Daoy (cell line): Measurements from ENCODE around the gene USF2. TPM values are rescaled to one million over a fixed set of nuclear protein-coding genes. Genes with fewer than 3 reads are reported as not detected.
"Not testable (repeated sequence)": the region's sequence is repeated elsewhere in the genome, so short reads cannot be mapped to it uniquely, and the experiment has no call there.

Source experiments
- DNase-seq: peaks from one replicate; pipeline ENCODE4 v3.0.0-alpha.2; 2015; ENCODE audit warnings: low read depth
- total RNA-seq: library from RNA; depleted of rRNA; stranded (reverse); fragments of >200 nt; shearing (Covaris generic); gene quantifications from 2 replicates; pipeline ENCODE4 v1.2.3, GENCODE V29; 2014; rRNA removed

The USF2 gene, protein sequence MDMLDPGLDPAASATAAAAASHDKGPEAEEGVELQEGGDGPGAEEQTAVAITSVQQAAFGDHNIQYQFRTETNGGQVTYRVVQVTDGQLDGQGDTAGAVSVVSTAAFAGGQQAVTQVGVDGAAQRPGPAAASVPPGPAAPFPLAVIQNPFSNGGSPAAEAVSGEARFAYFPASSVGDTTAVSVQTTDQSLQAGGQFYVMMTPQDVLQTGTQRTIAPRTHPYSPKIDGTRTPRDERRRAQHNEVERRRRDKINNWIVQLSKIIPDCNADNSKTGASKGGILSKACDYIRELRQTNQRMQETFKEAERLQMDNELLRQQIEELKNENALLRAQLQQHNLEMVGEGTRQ
- 57.8 and 66.1 TPM in 2 replicates for total RNA-seq

DNA sequence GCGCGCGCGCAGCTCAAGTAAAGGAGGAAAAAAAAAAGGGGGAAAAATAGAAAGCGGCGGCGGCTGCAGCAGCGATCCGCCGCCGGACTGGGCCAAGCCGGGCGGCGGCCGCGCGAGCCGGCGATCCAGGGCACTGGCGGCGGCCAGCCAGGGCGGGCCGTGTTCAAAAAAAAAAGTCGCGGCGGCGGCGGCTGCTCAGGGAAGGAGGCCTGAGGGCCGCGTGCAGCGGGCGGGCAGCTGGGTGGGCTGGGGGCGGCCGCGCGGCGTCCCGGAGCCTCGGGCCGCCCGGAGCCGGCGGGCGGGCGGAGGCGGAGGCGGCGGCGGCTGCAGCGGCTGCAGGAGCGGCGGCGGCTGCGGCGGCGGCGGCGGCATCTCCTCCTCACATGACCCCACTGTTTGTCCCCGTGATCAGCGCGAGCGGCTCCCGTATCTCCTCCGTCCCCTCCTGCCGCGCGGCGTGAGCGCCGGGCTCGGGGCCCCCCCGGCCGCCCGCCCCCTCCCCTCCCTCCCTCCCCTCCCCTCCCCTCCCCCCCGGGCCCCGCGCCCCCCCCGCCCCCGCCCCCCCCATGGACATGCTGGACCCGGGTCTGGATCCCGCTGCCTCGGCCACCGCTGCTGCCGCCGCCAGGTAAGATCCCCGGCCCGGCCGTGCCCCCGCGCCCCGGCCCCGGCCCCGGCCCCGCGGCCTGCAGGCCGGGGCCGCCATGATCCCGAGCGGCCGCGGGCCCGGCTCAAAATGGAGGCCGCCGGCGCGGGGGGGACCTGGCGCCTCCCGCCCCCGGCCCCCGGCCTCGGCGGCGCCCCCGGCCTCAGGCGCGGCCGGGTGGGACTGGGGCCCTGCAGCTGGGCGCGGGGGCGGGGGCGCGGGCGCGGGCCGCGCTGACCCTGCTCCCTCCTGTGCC lies at the start of gene USF2:
Gene USF2 (plus strand): TSS at position 427 of the 902 bp plus-strand sequence. CDS start 140 bp downstream, at position 567.
- peak; percentile 85 for DNase-seq

DNA sequence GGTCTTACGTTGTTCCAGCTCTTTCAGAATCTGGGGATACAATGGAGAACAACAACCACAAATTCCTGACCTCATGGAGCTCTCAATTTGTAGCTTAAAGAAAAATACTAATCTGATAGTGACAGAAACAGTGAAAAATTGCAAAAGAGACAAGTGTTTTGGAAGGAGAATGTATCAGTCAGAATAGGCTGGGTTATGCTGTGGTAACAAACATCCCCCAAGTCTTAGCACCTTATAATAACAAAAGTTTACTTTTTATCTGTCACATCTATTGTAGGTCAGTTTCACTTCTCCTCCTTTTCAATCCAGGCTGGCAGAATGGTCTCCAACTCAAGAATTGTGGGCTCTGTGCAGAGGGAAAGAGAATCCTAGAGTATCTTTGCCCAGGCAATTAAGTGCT lies 49.8 kb upstream of the USF2 start:
- DNase-seq, result no peak

DNA sequence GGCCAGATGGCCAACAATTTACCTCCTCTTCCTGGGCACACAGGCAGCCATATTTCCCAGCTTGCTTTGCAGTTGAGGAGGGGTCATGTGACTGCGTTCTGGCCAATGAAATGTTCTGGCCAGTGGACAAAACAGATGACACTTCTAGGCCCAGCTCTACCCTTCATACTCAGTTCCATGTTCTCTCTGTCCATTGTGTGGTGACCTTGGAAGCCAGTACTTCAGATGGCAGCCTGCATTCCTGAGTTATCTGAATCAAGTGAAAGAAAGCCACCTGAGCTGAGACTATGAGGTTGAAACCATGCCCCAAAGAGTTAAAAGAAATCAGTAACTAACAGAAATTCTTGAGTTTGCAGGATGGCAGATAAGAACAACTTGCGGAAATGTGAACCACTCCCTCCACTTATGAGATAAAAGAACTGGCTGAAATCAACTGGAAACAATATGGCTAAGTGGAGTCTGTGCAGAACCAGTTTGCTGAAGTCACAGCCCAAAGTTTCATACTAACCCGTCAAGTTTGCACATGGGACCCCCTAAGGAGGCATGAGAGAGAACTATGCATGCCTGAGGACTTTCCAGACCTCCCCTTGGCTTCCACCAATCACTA lies 48.3 kb upstream of the USF2 start:
- no peak for DNase-seq

DNA sequence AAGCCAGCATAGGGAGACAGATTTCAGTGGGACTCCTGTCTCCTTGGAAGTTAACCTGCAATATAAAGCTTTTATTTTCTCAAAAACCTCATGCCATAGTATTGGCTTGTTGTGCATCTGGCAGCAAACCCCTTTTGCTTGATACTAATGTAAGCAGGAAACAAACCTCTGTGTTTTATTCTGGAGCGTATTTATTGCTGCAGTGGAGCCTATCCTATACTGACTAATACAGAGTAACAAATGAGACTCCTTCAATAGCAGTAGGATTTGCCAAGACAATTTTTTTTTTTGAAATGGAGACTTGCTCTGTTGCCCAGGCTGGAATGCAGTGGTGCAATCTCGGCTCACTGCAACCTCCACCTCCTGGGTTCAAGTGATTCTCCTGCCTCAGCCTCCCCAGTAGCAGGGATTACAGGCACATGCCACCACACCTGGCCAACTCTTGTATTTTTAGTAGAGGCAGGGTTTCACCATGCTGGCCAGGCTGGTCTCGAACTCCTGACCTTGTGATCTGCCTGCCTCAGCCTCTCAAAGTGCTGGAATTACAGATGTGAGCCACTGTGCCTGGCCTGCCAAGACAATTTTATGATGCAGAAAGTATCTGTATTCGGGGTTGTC lies 47.7 kb upstream of the USF2 start:
- not testable (repeated sequence) for DNase-seq

DNA sequence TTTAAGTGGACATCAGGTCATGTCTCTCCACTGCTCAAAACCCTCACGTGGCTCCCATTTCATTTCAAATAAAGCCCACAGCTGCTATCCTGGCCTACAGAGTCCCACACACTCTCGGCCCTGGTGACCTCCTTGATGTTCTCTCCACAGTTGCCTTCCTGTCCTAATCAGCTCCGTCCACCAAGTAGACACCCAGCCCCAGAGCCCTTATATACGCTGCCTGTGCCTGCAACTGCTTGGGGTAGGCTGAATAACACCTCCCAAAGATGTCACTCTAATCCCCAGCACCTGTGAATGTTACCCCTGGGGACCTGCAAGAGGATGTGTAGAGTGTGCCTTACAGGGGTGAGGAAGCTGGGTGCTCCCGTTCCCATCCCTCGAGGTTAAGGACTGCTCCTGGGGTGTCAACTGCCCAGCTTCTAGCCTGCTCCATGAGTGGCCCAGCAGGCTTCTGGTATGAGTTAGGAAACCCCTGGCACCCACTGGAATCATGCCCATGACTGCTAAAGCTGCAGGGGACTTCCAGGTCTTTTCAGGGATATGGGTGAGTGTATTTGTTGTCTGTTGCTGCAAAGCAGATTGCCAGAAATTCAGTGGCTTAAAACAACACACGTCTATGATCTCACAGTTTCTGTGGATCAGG lies 46.3 kb upstream of the USF2 start:
- DNase-seq, result no peak

DNA sequence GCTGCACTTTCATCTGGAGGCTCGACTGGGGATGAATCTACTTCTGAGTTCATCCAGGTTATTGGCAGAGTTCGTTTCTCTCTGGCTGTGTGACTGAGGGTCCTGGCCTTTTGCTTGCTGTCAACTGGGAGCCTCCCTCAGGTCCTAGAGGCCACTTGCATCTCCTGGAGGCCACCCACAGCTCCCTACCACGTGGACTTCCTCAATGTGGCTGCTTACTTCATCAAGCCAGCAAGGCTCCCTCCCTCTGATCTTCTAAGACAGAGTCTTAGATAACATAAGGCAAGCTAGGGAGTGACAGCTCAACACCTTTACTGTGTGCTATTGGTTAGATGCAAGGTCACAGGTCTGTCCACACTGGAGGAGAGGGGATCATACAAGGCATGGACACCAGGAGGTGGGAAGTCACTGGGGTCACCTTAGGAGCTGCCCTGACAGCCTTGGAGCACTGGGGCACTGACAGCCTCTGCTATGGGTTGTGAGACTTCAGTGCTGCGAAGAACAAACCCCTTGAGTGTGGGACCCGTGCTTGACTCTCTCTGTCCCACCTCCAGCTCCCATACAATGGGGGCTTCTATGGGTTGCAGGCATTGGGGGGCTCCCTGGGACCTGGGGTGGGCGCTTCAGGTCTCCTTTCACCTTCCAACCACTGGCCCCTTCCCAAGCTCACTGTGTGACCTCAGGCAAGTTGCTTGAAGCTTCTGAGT lies 45.5 kb upstream of the USF2 start:
- DNase-seq, result no peak

DNA sequence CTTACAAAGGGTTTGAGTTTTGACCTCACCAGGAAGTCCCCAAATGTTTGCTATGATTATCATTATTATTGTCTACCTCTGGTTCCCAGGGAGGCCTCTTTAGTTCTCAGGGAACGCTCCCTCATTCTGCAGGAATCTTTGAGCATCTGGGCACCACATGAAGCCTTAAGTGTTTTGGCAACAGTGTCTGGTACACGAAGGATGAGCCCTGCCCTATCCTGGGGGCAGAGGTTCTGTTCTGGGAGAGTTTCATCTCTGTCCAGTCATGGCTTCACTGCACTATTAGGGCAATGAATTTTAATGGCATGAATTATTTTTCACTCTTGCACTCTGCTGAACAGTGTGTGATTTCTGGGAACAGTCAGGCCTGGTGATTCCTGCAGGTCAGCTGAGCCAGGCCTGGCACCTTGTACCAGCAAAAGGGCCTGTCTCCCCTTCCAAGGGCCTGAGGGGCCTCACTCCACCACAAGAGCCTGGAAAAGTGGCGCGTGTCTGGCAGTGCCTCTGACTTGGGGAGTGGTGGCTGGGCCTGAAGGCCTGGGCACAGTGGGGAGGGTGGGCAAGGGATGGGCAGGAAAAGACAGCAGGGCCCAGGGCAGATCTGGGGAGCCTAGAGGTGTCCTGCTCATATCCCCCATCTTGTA lies 44.8 kb upstream of the USF2 start:
- no peak for DNase-seq

DNA sequence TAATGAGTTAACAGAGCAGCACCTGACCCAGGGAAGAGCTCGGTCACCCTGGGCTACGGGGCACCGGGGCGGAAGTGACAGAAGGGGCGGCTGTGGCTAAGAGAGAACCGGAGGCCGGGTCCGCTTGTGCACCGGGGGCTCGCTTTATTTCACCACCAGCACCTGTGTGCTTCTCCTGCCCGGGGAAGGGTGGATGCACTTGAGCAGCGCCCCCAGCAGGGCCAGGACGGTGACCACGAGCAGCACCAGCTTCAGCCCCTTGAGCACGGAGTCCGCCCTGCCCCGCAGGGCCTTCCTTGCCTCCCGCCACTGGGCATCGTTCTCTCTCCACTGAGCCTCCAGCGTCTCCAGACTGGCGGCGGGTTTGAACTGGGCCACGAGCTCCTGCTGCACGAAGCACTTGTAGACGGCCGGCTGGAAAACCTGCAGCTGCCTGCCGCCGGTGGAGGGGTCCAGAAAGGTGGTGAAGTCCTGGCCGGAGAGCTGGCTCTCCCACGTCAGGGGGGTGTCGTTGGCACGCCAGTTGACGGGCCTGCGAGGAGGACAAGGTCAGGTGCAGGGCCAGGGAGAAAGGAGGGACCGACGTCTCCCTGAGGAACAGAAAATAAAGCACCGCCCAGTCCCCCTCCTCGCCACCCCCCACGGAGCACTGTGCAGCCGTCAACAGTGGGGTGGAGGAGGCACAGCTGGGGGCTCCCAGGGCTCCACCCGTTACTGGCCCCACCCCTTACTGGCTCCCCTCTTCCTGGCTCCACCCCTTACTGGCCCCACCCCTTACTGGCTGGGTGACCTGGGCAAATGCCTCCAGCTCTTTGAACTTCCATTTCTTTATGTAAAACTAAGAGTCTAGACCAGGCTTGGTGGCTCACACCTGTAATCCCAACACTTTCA lies 43.8 kb upstream of the USF2 start:
- DNase-seq, result no peak

DNA sequence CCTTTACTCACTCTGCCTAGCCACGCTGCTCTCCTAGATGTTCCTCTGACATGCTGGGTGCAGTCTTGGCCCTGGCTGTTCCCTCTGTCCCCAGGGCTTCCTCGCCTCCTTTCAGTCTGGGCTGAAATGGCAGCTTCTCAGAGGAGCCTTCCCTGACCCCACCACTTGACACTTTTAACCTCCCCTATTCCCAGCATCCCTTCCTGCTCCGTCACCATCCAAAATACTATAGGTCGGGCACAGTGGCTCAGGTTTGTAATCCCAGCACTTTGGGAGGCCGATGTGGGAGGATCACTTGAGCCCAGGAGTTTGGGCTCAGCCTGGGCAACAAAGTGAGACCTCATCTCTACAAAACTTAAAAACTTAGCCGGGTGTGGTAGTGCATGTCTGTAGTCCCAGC lies 42.8 kb upstream of the USF2 start:
- DNase-seq, result no peak

DNA sequence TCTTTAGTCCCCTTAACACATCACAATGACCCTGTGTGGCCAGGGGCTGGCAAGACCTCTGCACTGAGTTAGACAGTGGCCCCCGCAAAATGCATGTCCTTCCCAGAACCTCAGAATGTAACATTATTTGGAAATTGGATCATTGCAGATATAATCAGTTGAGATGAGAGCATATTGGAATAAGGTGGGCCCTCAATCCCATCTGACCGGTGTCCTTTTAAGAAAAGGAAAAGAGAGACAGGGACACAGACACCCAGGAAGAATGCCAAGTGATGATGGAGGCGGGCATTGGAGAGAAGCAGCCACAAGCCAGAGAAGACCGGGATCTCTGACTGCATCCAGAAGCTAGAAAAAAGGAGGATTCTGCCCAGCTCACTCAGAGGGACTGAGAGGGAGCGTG lies 42.0 kb upstream of the USF2 start:
- DNase-seq, result no peak

DNA sequence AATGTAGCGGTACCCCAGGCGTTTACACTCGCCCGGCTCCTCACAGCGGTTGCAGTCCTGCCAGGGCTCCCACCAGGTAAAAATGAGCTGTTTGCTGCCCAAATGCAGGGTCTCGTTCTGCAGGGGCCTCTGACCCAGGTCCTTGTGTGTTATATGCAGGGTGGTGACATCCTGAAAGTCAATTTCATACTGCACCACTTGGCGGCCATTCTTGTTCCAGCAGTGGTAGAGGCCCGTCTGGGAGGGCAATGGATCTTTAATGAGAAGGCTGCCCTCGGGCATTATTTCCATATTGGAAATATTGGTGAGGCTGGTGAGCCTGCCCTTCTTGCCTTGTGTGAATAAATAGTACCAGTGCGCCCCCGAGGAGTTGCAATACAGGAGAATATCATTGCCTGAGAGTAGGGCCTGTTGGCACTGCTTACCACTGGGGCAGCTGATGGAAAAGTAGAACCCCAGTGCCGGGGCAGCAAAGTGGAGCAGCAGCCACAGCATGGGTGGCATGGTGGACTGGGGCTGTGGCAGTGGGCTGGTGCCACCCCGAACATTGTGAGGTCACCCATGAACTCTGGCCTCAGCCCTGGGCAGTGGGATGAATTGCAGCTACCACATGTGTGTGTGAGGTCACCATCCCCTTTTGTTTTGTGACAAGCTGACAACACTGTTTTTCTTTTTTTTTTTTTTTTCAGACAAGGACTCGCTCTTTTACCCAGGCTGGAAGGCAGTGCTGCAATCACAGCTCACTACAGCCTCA lies 40.4 kb upstream of the USF2 start, which contains the start of gene FAM187B:
Gene FAM187B (minus strand): TSS at position 563 of the 754 bp plus-strand sequence. CDS start 59 bp downstream, at position 504.
- no peak for DNase-seq

DNA sequence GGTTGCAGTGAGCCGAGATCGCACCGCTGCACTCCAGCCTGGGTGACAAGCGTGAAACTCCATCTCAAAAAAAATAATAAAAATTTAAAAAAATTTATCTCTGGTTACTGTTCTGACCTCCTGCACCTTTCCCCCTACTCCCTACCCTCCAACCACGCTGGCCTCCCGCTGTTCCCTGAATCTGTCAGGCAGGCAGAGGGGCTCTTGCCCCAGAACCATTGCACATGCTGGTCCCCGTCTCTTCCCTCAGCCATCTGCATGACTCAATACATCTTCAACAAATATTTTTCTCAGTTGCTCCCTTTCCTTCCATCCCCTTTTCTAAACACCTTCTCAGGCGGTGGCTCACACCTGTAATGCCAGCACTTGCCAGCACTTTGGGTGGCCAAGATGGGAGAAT lies 39.2 kb upstream of the USF2 start:
- DNase-seq, result no peak

DNA sequence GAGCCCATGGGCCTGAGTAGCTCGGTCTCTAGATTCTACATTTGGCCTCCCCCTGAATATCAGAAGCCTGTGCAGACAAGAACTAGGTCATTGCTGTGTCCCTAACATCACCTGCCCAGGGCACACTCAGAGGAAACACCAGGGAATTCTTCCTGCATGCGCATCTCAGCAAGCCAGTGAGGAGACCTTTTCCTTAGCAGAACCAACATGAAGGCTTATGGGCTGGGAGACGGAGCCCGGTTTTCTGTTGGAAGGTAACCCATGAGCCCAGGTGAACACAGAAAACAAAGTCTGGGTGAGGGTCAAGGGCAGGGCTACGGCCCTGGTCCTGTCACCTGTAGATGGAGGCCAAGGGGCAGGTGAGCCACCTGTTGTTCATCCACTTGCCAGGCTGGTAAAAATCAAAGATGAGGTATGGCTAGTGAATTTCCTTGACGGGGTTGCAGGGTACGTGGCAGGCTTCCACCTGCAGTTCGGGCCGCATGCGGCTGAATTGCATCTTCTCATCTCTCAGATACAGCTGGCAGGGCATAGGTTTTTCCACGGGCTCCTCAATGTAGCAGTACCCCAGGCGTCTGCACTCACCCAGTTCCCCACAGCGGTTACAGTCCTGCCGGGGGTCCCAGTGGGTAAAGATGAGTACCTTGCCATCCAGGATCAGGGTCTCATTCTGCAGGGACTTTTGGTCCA lies 36.7 kb upstream of the USF2 start:
- DNase-seq, result no peak

DNA sequence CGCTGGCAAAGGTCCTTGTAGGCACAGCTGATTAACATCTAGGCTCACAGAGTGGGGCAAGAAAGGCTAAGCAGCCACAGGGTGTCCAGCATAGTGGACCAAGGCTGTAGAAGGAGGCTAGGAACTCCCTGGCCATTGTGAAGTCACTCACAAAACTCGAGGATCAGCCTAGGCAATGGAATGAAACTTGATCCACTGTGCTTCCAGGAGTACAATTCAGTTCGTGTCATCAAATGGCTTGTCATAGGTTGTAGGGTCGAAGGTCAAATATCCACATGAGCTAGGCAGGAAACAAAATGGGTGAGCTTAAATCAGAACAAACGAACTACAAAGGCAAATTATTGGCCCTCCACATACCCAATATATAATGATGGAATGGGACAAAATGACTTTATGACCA lies 35.9 kb upstream of the USF2 start:
- DNase-seq, result no peak

DNA sequence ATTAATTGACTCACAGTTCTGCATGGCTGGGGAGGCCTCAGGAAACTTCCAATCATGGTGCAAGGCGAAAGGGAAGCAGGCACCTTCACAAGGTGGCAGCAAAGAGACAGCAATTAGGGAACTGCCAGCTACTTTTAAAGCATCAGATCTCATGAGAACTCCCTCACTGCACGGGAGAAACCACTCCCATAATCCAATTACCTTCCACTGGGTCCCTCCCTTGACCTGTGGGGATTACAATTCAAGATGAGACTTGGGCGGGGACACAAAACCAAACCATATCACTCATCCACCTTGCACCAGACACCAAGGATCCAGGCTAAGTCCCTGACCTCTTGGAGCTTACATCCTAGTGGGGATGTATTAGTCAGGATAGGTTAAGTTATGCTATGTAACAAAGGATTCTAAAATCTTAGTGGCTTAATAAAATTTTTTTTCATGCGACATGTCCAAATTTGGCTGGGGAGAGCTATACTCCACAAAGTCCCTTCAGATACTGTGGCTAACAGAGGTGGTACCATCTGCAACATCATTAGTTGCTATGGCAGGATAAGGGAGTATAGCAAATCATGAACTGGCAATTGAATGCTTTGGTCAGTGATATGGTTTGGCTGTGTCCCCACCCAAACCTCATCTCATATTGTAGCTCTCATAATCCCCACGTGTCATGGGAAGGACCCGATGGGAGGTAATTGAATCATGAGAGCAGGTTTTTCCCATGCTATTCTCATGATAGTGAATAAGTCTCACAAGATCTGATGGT lies 31.9 kb upstream of the USF2 start:
- no peak for DNase-seq

DNA sequence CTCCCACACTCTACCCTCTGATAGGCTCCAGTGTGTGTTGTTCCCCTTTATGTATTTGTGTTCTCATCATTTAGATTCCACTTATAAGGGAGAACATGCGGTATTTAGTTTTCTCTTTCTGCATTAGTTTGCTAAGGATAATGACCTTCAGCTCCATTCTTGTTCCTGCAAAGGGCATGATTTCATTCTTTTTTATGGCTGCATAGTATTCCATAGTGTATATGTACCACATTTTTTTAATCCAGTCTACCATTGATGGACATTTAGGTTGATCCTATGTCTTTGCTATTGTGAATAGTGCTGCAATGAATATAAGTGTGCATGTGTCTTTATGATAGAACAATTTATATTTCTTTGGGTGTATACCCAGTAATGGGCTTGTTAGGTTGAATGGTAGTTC lies 29.2 kb upstream of the USF2 start:
- DNase-seq, result not testable (repeated sequence)

DNA sequence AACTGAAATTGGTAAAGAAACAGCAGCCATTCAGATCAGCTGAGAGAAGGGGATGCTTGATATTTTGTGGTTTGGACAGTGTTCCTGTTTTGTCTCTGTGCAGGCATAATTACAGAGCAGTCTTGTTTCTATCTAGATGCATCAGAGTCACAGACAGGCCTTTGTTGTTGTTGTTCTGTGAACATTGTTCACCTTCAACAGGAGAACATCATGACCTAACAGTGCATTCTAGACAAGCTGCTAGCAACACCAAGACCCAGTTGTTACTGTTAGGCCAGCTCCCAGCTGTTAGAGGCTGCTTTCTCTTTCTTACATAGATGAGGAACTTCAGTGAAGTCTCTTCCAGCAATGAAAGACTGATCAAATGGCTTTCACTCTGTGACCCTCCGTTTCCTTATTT lies 28.4 kb upstream of the USF2 start:
- DNase-seq, result no peak
